Astrocyte (in vitro differentiated cells and primary cell): ENCODE measurements around the gene TNFRSF12A. TPM values are rescaled to one million over a fixed set of nuclear protein-coding genes. Genes with fewer than 3 reads are reported as not detected.
A peak's percentile ranks its signal among the peaks of the same experiment; 100 is the strongest.

Experiments used
- DNase-seq: peaks from one replicate; pipeline ENCODE4 v3.0.0-alpha.2; 2010; ENCODE audit warnings: low read depth
- FAIRE-seq: peaks from 2 replicates; lab custom pipeline; 2011; peaks lifted over from hg19 to GRCh38; lab: Jason Lieb, UNC
- H2AFZ ChIP-seq: 2 replicates; pipeline ENCODE4 v1.6.0; 2012; ENCODE audit warnings: low read depth, low read length, inconsistent platforms
- H3K27ac ChIP-seq: 2 replicates; pipeline ENCODE4 v1.5.1; 2011; ENCODE audit warnings: low read depth, low read length, inconsistent platforms
- H3K27me3 ChIP-seq: 2 replicates; pipeline ENCODE4 v1.6.0; 2011; ENCODE audit warnings: low read length, inconsistent platforms; ENCODE audit not compliant: insufficient read depth
- H3K36me3 ChIP-seq: 2 replicates; pipeline ENCODE4 v1.5.1; 2011; ENCODE audit warnings: low read length, inconsistent platforms; ENCODE audit not compliant: insufficient read depth
- H3K4me1 ChIP-seq: 2 replicates; pipeline ENCODE4 v1.5.1; 2011; ENCODE audit warnings: low read length, inconsistent platforms; ENCODE audit not compliant: insufficient read depth
- H3K4me2 ChIP-seq: 2 replicates; pipeline ENCODE4 v1.6.0; 2012; ENCODE audit warnings: low read length, inconsistent platforms
- H3K4me3 ChIP-seq: 2 replicates; pipeline ENCODE4 v1.5.1; 2011; ENCODE audit warnings: low read depth, mild to moderate bottlenecking, low read length, inconsistent platforms; ENCODE audit not compliant: insufficient read depth
- H3K79me2 ChIP-seq: 2 replicates; pipeline ENCODE4 v1.6.0; 2012; ENCODE audit warnings: mild to moderate bottlenecking, low read length, inconsistent platforms; ENCODE audit not compliant: insufficient read depth
- H3K9ac ChIP-seq: 2 replicates; pipeline ENCODE4 v1.6.0; 2012; ENCODE audit warnings: mild to moderate bottlenecking, low read length, inconsistent platforms
- H3K9me3 ChIP-seq: 2 replicates; pipeline ENCODE4 v1.5.1; 2012; ENCODE audit warnings: low read depth, mild to moderate bottlenecking, low read length, inconsistent platforms; ENCODE audit not compliant: insufficient read depth
- H4K20me1 ChIP-seq: 2 replicates; pipeline ENCODE4 v1.6.0; 2012; ENCODE audit warnings: low read length, inconsistent platforms; ENCODE audit not compliant: insufficient read depth
- H3K27ac Mint-ChIP-seq: one replicate; pipeline ENCODE4 v1.8.0; 2021; ENCODE audit warnings: mild to moderate bottlenecking, mixed read lengths; ENCODE audit not compliant: unreplicated experiment
- H3K27me3 Mint-ChIP-seq: one replicate; pipeline ENCODE4 v1.8.0; 2021; ENCODE audit warnings: low read depth, mixed read lengths; ENCODE audit not compliant: unreplicated experiment
- H3K36me3 Mint-ChIP-seq: one replicate; pipeline ENCODE4 v1.8.0; 2021; ENCODE audit warnings: low read depth, mixed read lengths; ENCODE audit not compliant: unreplicated experiment
- H3K4me1 Mint-ChIP-seq: one replicate; pipeline ENCODE4 v1.8.0; 2021; ENCODE audit warnings: low read depth, mixed read lengths; ENCODE audit not compliant: unreplicated experiment
- H3K4me3 Mint-ChIP-seq: one replicate; pipeline ENCODE4 v1.8.0; 2021; ENCODE audit warnings: mild to moderate bottlenecking, moderate library complexity, mixed read lengths; ENCODE audit not compliant: unreplicated experiment
- H3K9me3 Mint-ChIP-seq: one replicate; pipeline ENCODE4 v1.8.0; 2021; ENCODE audit warnings: mild to moderate bottlenecking, mixed read lengths; ENCODE audit not compliant: unreplicated experiment
- CTCF ChIP-seq: IDR thresholded peaks from 2 replicates; pipeline ENCODE4 v1.5.1; 2011; ENCODE audit warnings: low read depth, mild to moderate bottlenecking, inconsistent platforms, low read length, moderate library complexity; ENCODE audit not compliant: insufficient read depth
- EZH2 ChIP-seq: IDR thresholded peaks from 2 replicates; pipeline ENCODE4 v1.6.1; 2012; ENCODE audit warnings: mild to moderate bottlenecking, low read length, inconsistent platforms; ENCODE audit not compliant: insufficient read depth
- total RNA-seq: library from RNA; stranded (reverse); gene quantifications from 2 replicates; pipeline ENCODE4 v1.2.1, GENCODE V29; 2021

The TNFRSF12A gene
- total RNA-seq, 1 donor from 2014 or later = 262 TPM

GRCh38 chr16:3036726-3037315 lies 16.7 kb downstream of the TNFRSF12A start, which contains the start of gene BICDL2:
TSS of gene BICDL2 (minus strand) at chr16:3036944. CDS start at chr16:3035496, 1,448 bp downstream.
- Histone ChIP-seq H3K36me3 (no peaks in the 10 kb centered on the region), H3K79me2 (no peaks in the 10 kb centered on the region), H3K27me3 (peaks cover 67% of the 10 kb centered on the region), H3K9me3 (no peaks in the 10 kb centered on the region), H2AFZ (no peak within 1 kb of the TSS), H3K4me3 (no peak within 1 kb of the TSS), H3K4me1 (no peaks in the 10 kb centered on the region), H3K9ac (no peak within 1 kb of the TSS), H4K20me1 (no peaks in the 10 kb centered on the region), H3K4me2 (no peak within 1 kb of the TSS), H3K27ac (no peak within 1 kb of the TSS)
- Mint-ChIP-seq H3K36me3 (no peaks in the 10 kb centered on the region), H3K4me1 (no peaks in the 10 kb centered on the region), H3K27ac (no peak within 1 kb of the TSS), H3K27me3 (peaks cover 42% of the 10 kb centered on the region), H3K9me3 (peaks cover 3% of the 10 kb centered on the region), H3K4me3 (peak within 1 kb of the TSS; percentile 31)
- TF ChIP-seq CTCF (no peak), EZH2 (peak; percentile 66)
- no peak for FAIRE-seq
- DNase-seq = no peak

DNA sequence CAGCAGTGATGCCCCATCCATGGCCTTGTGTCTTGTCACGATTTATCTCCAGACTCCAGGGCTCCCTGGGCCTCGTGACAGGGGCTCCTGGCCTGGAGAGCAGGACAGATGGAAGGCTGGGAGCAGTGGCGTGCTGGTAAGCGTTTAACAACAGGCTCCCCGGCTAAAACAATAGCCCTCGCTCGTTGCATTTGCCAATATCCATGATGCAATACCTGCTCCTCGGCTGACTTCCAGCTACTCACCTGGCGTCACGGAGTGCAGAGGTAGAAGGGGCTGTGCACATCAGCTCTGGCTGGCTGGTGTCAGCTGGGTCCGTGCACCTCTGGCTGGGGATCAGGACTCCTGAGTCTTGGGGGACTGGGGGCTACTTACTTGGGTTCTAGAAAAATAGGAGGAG lies 18.1 kb downstream of the TNFRSF12A start:
- no peak overlapping the region for H3K9ac ChIP-seq
- Mint-ChIP-seq H3K4me3 (no peak overlapping the region), H3K27ac (no peak overlapping the region), H3K36me3 (no peaks in the 10 kb centered on the region), H3K27me3 (peaks cover 40% of the 10 kb centered on the region), H3K4me1 (no peaks in the 10 kb centered on the region), H3K9me3 (peaks cover 3% of the 10 kb centered on the region)
- H3K4me1 ChIP-seq = no peaks in the 10 kb centered on the region
- no peak overlapping the region for H3K4me3 ChIP-seq
- no peak for TF ChIP-seq EZH2
- no peak for TF ChIP-seq CTCF
- no peak overlapping the region for H3K27ac ChIP-seq
- no peaks in the 10 kb centered on the region for H3K79me2 ChIP-seq
- H3K27me3 ChIP-seq = peaks cover 54% of the 10 kb centered on the region
- H2AFZ ChIP-seq = no peak overlapping the region
- no peaks in the 10 kb centered on the region for H4K20me1 ChIP-seq
- no peak for DNase-seq
- no peak for FAIRE-seq
- H3K4me2 ChIP-seq = no peak overlapping the region
- H3K36me3 ChIP-seq = no peaks in the 10 kb centered on the region
- H3K9me3 ChIP-seq = no peaks in the 10 kb centered on the region

DNA sequence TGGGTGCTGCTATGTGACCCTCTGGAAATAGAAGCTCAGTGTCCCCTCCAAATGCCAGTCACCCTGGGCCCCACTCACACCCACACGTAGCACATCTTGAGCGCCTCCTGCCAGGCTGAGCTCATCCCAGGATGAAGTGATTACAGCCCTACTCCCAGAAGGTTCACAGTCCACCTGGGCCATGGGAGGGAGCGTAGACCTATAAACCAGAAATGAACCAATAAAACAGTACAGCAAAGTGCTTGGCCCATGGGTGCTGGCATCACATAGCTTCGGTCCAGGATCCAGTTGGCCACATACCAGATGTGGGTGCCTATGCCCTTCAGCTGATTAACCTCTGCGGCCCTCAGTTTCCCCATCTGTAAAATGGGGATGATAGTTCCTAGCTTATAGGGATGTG lies 18.7 kb downstream of the TNFRSF12A start:
- H3K4me3 ChIP-seq = no peak overlapping the region
- Mint-ChIP-seq H3K9me3 (peaks cover 3% of the 10 kb centered on the region), H3K36me3 (no peaks in the 10 kb centered on the region), H3K4me3 (peak overlapping the region; percentile 67), H3K4me1 (no peaks in the 10 kb centered on the region), H3K27ac (no peak overlapping the region), H3K27me3 (peaks cover 40% of the 10 kb centered on the region)
- H3K9me3 ChIP-seq = no peaks in the 10 kb centered on the region
- no peak overlapping the region for H3K9ac ChIP-seq
- H3K79me2 ChIP-seq = no peaks in the 10 kb centered on the region
- H3K4me1 ChIP-seq = no peaks in the 10 kb centered on the region
- TF ChIP-seq EZH2 = no peak
- no peak for TF ChIP-seq CTCF
- H3K4me2 ChIP-seq = no peak overlapping the region
- H3K27ac ChIP-seq = no peak overlapping the region
- H3K27me3 ChIP-seq = peaks cover 47% of the 10 kb centered on the region
- no peak overlapping the region for H2AFZ ChIP-seq
- no peak for DNase-seq
- no peaks in the 10 kb centered on the region for H3K36me3 ChIP-seq
- FAIRE-seq = no peak
- no peaks in the 10 kb centered on the region for H4K20me1 ChIP-seq
